ENCODE data around the gene CDYL2.

Gene CDYL2

DNA sequence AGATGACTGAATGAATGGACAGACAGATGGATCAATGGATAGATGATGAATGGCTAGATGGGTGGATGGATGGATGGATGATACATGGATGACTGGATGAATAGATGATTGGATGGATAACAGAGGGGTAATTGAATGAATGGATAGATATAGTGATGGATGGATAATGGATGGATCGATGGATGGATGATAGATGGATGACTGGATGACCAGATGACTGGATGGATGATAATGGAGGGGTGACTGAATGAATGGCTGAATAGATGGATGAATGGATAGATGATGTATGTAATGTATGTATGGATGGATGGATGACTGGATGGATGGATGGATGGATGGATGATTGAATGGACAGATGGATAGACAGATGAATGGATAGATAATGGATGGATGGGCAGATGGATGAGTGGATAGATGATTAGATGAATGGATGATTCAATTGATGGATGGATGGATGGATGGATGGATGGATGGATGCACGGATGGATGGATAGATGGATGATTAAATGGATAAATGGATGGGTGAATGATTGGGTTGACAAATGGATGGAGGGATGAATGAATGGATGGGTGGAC lies 87.7 kb downstream of the CDYL2 start:
- Mint-ChIP-seq H3K4me1 (peaks cover 10% of the 10 kb centered on the region), H3K9me3 (no peaks in the 10 kb centered on the region), H3K27me3 (no peaks in the 10 kb centered on the region), H3K4me3 (no peak overlapping the region), H3K27ac (ENCODE audit: low read depth) (no peak overlapping the region), H3K36me3 (ENCODE audit: insufficient read depth) (no peaks in the 10 kb centered on the region)
- DNase-seq (ENCODE audit: low spot score in 2 of 2) (no peak), ATAC-seq (replicated peaks; ENCODE audit: extremely low read depth, poor library complexity, severe bottlenecking) (no peak)

DNA sequence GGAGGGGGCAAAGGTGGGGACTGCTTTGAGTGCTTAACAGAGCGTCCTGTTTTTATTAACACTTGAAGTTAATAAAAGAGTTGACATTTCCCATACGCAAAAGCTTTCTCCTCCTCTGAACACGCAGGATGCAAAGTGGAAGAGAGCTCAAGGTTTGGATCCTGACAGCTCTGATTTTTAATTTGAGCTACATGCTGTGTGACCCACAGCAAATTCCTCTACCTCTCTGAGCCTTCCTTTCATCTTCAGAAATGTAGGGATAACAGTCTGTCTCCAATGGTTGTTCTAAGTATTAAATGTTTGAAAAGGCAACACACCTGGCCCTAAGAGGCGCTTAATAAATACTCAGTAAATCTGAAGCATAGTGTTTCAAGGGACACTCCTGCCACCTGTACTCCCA lies 93.0 kb downstream of the CDYL2 start:
- Mint-ChIP-seq H3K4me3 (no peak overlapping the region), H3K4me1 (no peaks in the 10 kb centered on the region), H3K36me3 (ENCODE audit: insufficient read depth) (no peaks in the 10 kb centered on the region), H3K27me3 (no peaks in the 10 kb centered on the region), H3K9me3 (no peaks in the 10 kb centered on the region), H3K27ac (ENCODE audit: low read depth) (no peak overlapping the region)
- no peak for DNase-seq (ENCODE audit: low spot score in 2 of 2)
- no peak for ATAC-seq (replicated peaks; ENCODE audit: extremely low read depth, poor library complexity, severe bottlenecking)

GRCh38 chr16:80710918-80711317 lies 93.5 kb downstream of the CDYL2 start:
- H3K36me3 Mint-ChIP-seq (ENCODE audit: insufficient read depth): no peaks in the 10 kb centered on the region
- H3K27ac Mint-ChIP-seq (ENCODE audit: low read depth): no peak overlapping the region
- H3K4me1 Mint-ChIP-seq: no peaks in the 10 kb centered on the region
- no peak for DNase-seq (ENCODE audit: low spot score in 2 of 2)
- no peaks in the 10 kb centered on the region for H3K27me3 Mint-ChIP-seq
- ATAC-seq (replicated peaks; ENCODE audit: extremely low read depth, poor library complexity, severe bottlenecking): no peak
- no peak overlapping the region for H3K4me3 Mint-ChIP-seq
- no peaks in the 10 kb centered on the region for H3K9me3 Mint-ChIP-seq

GRCh38 chr16:80708823-80709222 lies 95.6 kb downstream of the CDYL2 start:
- Mint-ChIP-seq H3K27ac (ENCODE audit: low read depth) (no peak overlapping the region), H3K4me1 (peaks cover 9% of the 10 kb centered on the region), H3K4me3 (no peak overlapping the region)

DNA sequence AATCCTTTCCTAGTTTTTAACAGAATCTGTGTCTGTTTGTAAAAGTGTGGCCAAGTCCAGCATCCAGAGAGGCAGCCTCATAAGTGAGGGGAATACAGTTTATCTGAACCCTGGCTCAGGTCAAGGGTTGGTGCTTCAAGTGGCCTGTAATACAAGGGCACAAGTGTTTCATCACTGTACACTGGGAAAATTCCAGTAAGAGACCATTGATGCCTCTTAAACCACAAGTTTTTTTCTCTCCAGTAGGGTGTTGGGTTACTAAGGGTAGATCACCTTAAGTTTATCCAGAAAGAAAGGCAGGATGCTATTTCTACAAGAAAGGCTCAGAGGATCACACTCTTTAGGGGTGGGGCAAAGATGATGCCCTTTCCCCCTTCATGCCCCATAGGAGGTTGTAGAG lies 96.7 kb downstream of the CDYL2 start:
- no peak for DNase-seq (ENCODE audit: low spot score in 2 of 2)
- ATAC-seq (replicated peaks; ENCODE audit: extremely low read depth, poor library complexity, severe bottlenecking): no peak
- Mint-ChIP-seq H3K4me3 (no peak overlapping the region), H3K4me1 (peaks cover 12% of the 10 kb centered on the region), H3K36me3 (ENCODE audit: insufficient read depth) (no peaks in the 10 kb centered on the region), H3K27ac (ENCODE audit: low read depth) (no peak overlapping the region), H3K27me3 (no peaks in the 10 kb centered on the region), H3K9me3 (no peaks in the 10 kb centered on the region)

More at GRCh38 chr16:80708823-80709222, 95.6 kb downstream of the CDYL2 start:
- DNase-seq (ENCODE audit: low spot score in 2 of 2) (no peak), ATAC-seq (replicated peaks; ENCODE audit: extremely low read depth, poor library complexity, severe bottlenecking) (no peak)
- Mint-ChIP-seq H3K36me3 (ENCODE audit: insufficient read depth) (no peaks in the 10 kb centered on the region), H3K27me3 (no peaks in the 10 kb centered on the region), H3K9me3 (no peaks in the 10 kb centered on the region)

DNA sequence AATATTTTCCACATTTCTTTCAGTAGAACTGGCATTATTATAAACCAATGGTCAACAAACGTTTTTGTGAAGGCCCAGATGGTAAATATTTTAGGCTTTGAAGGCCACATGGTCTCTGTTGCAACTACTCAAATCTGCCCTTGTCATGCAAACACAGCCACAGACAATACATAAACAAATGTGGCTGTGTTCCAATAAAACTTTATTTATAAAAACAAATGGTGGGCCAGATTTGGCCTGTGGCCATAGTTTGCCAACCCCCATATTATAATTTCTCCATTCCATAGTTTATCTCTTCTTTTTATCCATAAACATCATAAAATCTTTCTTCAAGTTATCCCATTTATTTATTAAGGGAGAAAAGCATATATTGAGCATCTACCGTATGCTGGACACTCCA lies 98.8 kb downstream of the CDYL2 start:
- no peak for DNase-seq (ENCODE audit: low spot score in 2 of 2)
- Mint-ChIP-seq H3K27me3 (no peaks in the 10 kb centered on the region), H3K4me3 (no peak overlapping the region), H3K9me3 (no peaks in the 10 kb centered on the region), H3K27ac (ENCODE audit: low read depth) (no peak overlapping the region), H3K4me1 (peaks cover 16% of the 10 kb centered on the region), H3K36me3 (ENCODE audit: insufficient read depth) (no peaks in the 10 kb centered on the region)
- no peak for ATAC-seq (replicated peaks; ENCODE audit: extremely low read depth, poor library complexity, severe bottlenecking)

GRCh38 chr16:80704751-80705505 lies 99.5 kb downstream of the CDYL2 start:
- Mint-ChIP-seq H3K36me3 (ENCODE audit: insufficient read depth) (no peaks in the 10 kb centered on the region), H3K9me3 (no peaks in the 10 kb centered on the region), H3K4me1 (peaks cover 20% of the 10 kb centered on the region), H3K27ac (ENCODE audit: low read depth) (no peak overlapping the region), H3K4me3 (no peak overlapping the region), H3K27me3 (no peaks in the 10 kb centered on the region)
- ATAC-seq (replicated peaks; ENCODE audit: extremely low read depth, poor library complexity, severe bottlenecking): no peak
- no peak for DNase-seq (ENCODE audit: low spot score in 2 of 2)

GRCh38 chr16:80703131-80704071 lies 101.0 kb downstream of the CDYL2 start:
- Mint-ChIP-seq H3K4me1 (peaks cover 25% of the 10 kb centered on the region), H3K9me3 (no peaks in the 10 kb centered on the region), H3K27ac (ENCODE audit: low read depth) (no peak overlapping the region), H3K36me3 (ENCODE audit: insufficient read depth) (no peaks in the 10 kb centered on the region), H3K27me3 (no peaks in the 10 kb centered on the region), H3K4me3 (no peak overlapping the region)
- ATAC-seq (replicated peaks; ENCODE audit: extremely low read depth, poor library complexity, severe bottlenecking) (no peak), DNase-seq (ENCODE audit: low spot score in 2 of 2) (no peak)

GRCh38 chr16:80702696-80703095 lies 101.7 kb downstream of the CDYL2 start:
- ATAC-seq (replicated peaks; ENCODE audit: extremely low read depth, poor library complexity, severe bottlenecking): no peak
- Mint-ChIP-seq H3K4me1 (peaks cover 26% of the 10 kb centered on the region), H3K27me3 (no peaks in the 10 kb centered on the region), H3K27ac (ENCODE audit: low read depth) (no peak overlapping the region), H3K9me3 (no peaks in the 10 kb centered on the region), H3K4me3 (no peak overlapping the region), H3K36me3 (ENCODE audit: insufficient read depth) (no peaks in the 10 kb centered on the region)
- no peak for DNase-seq (ENCODE audit: low spot score in 2 of 2)

DNA sequence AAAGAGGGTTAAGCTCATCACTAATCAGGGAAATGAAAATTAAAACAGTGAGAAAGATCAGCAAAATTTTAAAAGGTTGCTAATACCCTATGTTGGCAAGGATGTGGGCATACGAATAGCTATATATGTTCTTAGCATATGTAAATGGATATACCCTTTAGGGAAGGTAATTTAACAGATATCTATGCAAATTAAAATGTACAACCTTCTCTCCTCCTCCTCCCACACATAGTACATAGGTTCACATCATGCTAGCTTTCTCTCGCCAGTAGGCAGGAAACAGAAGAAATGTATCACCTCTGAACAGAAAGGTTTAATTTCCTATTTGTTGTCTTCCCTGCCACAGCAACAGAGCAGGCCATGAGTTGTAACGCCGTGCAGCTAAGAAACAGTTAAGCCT lies 103.8 kb downstream of the CDYL2 start:
- H3K27me3 Mint-ChIP-seq: no peaks in the 10 kb centered on the region
- H3K4me1 Mint-ChIP-seq: peaks cover 30% of the 10 kb centered on the region
- peaks cover 1% of the 10 kb centered on the region for H3K36me3 Mint-ChIP-seq (ENCODE audit: insufficient read depth)
- no peak overlapping the region for H3K4me3 Mint-ChIP-seq
- no peak for ATAC-seq (replicated peaks; ENCODE audit: extremely low read depth, poor library complexity, severe bottlenecking)
- DNase-seq (ENCODE audit: low spot score in 2 of 2): no peak
- no peaks in the 10 kb centered on the region for H3K9me3 Mint-ChIP-seq
- H3K27ac Mint-ChIP-seq (ENCODE audit: low read depth): no peak overlapping the region

- ATAC-seq (replicated peaks; ENCODE audit: extremely low read depth, poor library complexity, severe bottlenecking) (no peak), DNase-seq (ENCODE audit: low spot score in 2 of 2) (no peak)
- Mint-ChIP-seq H3K27ac (ENCODE audit: low read depth) (no peak overlapping the region), H3K27me3 (no peaks in the 10 kb centered on the region), H3K4me1 (peaks cover 46% of the 10 kb centered on the region), H3K4me3 (no peak overlapping the region), H3K36me3 (ENCODE audit: insufficient read depth) (peaks cover 1% of the 10 kb centered on the region), H3K9me3 (no peaks in the 10 kb centered on the region)
These were observed 109.4 kb downstream of the CDYL2 start for GRCh38 chr16:80695020-80695419.

DNA sequence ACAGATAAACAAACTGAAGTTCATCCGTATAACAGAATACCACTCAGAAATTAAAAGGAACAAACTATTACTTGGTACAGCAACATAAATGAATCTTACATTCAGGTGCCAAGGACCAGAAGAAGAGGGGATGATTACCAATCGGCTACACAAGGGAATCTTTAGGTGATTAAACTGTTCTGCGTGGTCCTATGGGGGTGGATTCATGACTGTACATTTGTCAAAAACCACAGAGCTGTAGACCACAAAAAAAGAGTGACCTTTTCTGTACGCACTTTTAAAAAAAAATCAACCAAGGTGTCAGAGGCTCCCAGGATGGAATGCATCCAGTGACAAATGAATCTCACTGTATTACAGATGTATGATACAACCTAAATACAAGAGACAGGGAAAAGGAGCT lies 110.8 kb downstream of the CDYL2 start:
- DNase-seq (ENCODE audit: low spot score in 2 of 2): no peak
- no peaks in the 10 kb centered on the region for H3K27me3 Mint-ChIP-seq
- peak overlapping the region; percentile 49 for H3K27ac Mint-ChIP-seq (ENCODE audit: low read depth)
- peaks cover 1% of the 10 kb centered on the region for H3K36me3 Mint-ChIP-seq (ENCODE audit: insufficient read depth)
- H3K4me1 Mint-ChIP-seq: peaks cover 47% of the 10 kb centered on the region
- no peak overlapping the region for H3K4me3 Mint-ChIP-seq
- no peak for ATAC-seq (replicated peaks; ENCODE audit: extremely low read depth, poor library complexity, severe bottlenecking)
- no peaks in the 10 kb centered on the region for H3K9me3 Mint-ChIP-seq
